AG09319 (cell line): Measurements from ENCODE around the gene CNNM3.
"Not testable (repeated sequence)": the region's sequence is repeated elsewhere in the genome, so short reads cannot be mapped to it uniquely, and the experiment has no call there.

ENCODE experiments used
- DNase-seq: peaks from one replicate; pipeline ENCODE4 v3.0.0-alpha.2; 2010; ENCODE audit warnings: low read depth; ENCODE audit errors: extremely low read depth
- TF ChIP-seq, protein P1 (sequence below): IDR thresholded peaks from 2 replicates; pipeline ENCODE4 v1.5.1; 2011; ENCODE audit warnings: low read depth, mild to moderate bottlenecking, inconsistent platforms, low read length, moderate library complexity

CNNM3 gene

DNA sequence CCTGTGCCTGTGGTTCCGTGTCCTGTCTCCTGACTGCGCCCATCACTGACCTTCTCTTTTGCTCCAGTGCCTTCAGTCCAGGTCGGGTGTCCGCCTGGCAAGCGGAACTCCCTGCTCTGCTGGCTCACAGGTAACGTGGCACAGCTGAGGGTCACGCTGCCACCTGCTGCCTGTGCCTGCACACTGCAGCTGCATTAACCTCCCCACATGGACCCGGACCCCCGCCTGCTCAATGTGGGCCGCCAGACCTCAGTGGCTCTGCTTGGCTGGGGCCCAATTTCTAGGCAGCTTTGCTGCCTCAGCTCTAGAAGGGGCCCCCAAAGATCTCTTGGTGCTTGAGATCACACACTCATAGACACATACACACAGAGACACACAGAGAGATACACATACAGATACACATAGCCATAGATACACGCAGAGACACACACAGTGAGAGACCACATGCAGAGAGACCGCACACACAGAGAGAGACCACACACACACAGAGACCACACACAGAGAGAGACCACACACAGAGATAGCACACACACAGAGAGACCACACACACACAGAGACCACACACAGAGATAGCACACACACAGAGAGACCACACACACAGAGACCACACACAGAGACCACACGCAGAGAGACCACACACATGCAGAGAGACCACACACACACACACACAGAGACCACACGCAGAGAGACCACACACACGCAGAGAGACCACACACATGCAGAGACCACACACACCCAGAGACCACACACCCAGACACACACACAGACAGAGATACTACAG, 14.9 kb upstream of the CNNM3 start:
- TF ChIP-seq, protein P1, sequence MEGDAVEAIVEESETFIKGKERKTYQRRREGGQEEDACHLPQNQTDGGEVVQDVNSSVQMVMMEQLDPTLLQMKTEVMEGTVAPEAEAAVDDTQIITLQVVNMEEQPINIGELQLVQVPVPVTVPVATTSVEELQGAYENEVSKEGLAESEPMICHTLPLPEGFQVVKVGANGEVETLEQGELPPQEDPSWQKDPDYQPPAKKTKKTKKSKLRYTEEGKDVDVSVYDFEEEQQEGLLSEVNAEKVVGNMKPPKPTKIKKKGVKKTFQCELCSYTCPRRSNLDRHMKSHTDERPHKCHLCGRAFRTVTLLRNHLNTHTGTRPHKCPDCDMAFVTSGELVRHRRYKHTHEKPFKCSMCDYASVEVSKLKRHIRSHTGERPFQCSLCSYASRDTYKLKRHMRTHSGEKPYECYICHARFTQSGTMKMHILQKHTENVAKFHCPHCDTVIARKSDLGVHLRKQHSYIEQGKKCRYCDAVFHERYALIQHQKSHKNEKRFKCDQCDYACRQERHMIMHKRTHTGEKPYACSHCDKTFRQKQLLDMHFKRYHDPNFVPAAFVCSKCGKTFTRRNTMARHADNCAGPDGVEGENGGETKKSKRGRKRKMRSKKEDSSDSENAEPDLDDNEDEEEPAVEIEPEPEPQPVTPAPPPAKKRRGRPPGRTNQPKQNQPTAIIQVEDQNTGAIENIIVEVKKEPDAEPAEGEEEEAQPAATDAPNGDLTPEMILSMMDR = peak; percentile 75
- DNase-seq = no peak

DNA sequence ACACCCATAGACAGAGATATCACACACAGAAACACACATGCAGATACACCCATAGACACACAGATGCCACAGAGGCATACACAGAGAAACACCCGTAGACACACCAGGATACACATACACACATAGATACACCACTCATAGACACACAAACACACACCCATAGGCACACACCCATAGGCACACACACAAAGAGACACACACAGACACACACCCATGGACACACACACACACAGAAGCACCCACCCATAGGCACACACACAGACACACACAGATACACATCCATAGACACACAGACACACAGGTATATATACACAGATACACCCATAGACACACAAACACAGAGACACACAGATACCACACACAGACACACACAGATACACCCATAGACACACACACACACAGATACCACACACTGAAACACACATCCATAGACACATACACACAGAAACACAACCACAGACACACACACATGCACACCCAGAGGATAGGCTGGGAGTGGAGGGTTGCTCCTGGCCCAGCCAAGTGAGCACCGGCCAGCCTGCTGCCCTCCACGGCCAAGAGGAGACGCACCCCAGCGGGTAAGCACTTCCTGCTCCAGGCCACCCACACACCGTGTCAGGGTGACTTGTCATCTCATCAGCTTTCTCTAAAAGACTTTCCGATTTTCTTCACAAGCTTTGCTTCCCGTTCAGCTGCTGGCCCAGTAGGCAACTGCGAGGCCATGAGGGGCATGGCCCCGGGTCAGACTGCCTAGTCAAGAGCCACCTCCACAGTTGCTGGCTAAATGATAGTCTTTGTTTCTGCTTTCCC, 14.1 kb upstream of the CNNM3 start:
- no peak for DNase-seq
- TF ChIP-seq, protein P1 = no peak

DNA sequence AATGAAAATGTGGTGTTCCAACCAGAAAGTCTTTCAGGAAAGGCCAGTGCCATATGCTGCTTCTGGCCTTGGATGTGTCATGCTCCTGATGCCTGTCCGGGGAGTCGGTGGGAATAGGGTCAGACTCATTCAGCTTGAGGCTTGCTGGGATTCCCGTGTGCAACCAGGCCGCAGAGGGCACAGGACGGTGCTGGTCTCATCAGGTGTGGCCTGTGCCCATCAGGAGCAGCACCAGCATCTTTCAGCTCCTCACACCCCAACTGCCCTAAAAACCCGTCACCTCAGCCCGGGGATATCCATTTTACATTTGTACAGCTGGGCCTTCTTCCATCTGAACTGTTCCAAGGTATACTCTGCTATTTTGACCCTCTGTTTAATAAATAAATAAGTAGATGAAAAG, 13.3 kb upstream of the CNNM3 start:
- TF ChIP-seq, protein P1 = no peak
- DNase-seq = no peak

DNA sequence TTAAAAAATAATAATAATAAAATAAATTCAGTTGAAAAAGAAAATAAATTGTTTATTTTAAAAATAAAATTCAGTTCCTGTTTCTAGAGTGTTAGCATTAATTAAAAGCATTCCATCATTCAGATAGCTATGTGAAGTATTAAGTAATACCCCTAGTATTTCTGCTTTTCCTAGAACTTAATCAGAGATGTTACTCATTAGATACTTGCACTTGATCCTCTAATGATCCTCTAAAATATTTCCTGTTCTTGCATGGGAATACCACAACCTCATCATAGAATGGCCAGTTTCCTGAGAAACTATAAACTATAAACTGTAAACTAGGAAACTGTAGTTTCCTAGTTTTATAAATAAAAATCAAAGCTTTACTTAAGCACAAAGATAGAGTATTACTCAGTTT, 11.1 kb upstream of the CNNM3 start:
- DNase-seq = no peak
- TF ChIP-seq, protein P1 = no peak

DNA sequence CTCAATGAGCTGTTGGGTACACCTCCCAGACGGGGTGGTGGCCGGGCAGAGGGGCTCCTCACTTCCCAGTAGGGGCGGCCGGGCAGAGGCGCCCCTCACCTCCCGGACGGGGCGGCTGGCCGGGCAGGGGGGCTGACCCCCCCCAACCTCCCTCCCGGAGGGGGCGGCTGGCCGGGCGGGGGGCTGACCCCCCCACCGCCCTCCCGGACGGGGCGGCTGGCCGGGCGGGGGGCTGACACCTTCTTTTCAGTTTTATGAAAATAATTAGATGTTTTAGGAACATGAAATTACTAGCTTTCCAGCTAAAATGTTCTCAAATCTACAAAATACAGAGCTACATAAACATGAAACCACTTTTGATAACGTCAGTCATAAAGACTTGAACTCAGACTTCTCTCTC, 10.1 kb upstream of the CNNM3 start:
- DNase-seq = not testable (repeated sequence)

DNA sequence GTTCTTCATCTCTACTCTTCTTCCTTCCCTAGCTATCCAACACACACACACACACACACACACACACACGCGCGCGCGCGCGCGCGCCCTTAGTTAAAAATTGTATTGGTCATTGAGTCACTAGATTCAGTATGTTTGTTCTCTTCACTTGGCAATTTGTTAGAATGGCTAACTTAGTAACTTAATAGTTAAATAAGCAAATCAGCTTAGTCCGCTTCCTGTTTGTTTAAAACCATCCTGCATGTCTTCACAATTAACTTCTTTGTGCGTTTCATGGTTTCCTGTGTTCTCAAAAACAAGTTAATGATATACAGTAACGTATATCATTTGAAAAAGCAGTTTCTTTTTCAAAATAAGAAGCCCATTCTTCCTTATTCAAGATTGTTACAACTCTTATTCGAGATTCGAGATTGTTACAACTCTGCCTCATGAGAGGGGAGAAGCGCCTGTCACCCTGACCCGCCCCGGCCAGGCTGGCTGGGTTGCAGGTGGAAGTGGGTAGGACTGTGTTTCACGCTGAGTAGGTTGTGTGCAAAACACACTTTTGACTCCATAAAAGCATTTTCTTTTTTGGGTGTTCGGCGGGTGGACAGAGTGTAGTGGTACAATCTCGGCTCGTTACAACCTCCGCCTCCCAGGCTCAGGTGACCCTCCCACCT, 9.5 kb upstream of the CNNM3 start:
- TF ChIP-seq, protein P1 = no peak
- no peak for DNase-seq

DNA sequence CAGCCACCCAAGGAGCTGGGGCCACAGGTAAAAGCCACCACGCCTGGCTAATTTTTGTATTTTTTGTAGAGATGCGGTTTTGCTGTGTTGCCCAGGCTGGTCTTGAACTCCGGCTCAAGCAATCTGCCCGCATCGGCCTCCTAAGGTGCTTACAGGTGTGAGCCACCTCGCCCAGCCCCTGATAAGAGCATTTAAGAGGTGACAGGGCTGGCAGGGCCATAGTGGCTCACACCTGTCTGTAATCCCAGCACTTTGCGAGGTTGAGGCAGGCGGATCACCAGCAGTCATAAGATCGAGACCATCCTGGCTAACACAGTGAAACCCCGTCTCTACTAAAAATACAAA, 9.0 kb upstream of the CNNM3 start:
- DNase-seq = no peak
- TF ChIP-seq, protein P1 = no peak
